ENCODE results near the gene MAD1L1.

Gene MAD1L1

GRCh38 chr7:1787681-1788235 is 445.0 kb downstream of the MAD1L1 start:
- no peak for DNase-seq

GRCh38 chr7:1787241-1787640 is 445.5 kb downstream of the MAD1L1 start:
- DNase-seq = no peak

GRCh38 chr7:1785839-1786238 is 446.9 kb downstream of the MAD1L1 start:
- DNase-seq = no peak

- no peak for DNase-seq
Observed at GRCh38 chr7:1781369-1781768, 451.4 kb downstream of the MAD1L1 start.

- DNase-seq = no peak
Observed at GRCh38 chr7:1779445-1779844, 453.3 kb downstream of the MAD1L1 start.

- DNase-seq = no peak
Observed at GRCh38 chr7:1777122-1777521, 455.6 kb downstream of the MAD1L1 start.

GRCh38 chr7:1775389-1775788 is 457.4 kb downstream of the MAD1L1 start:
- DNase-seq = no peak

GRCh38 chr7:1770331-1770730 is 462.4 kb downstream of the MAD1L1 start:
- no peak for DNase-seq

GRCh38 chr7:1769286-1770200 is 463.2 kb downstream of the MAD1L1 start:
- DNase-seq = no peak

- DNase-seq = no peak
Observed at GRCh38 chr7:1768832-1769231, 463.9 kb downstream of the MAD1L1 start.

- DNase-seq = peak; percentile 19
Observed at GRCh38 chr7:1767524-1767923, 465.2 kb downstream of the MAD1L1 start.

Data from NCI-H774 (cell line).